Ishikawa (cell line): ENCODE data around the gene DGKI.

Experiments
- CEBPB ChIP-seq: IDR thresholded peaks from 2 replicates; pipeline ENCODE4 v1.6.1; 2012
- CREB1 ChIP-seq: IDR thresholded peaks from 2 replicates; pipeline ENCODE4 v1.6.1; 2012; ENCODE audit warnings: low read depth
- EGR1 ChIP-seq: IDR thresholded peaks from 2 replicates; pipeline ENCODE4 v1.6.1; 2012
- EP300 ChIP-seq: IDR thresholded peaks from 2 replicates; pipeline ENCODE4 v1.6.1; 2012; ENCODE audit warnings: borderline replicate concordance
- FOXM1 ChIP-seq: IDR thresholded peaks from 2 replicates; pipeline ENCODE4 v1.6.1; 2012; ENCODE audit warnings: low read depth, borderline replicate concordance
- MAX ChIP-seq: IDR thresholded peaks from 2 replicates; pipeline ENCODE4 v1.6.1; 2012
- NFIC ChIP-seq: IDR thresholded peaks from 2 replicates; pipeline ENCODE4 v1.6.1; 2012
- RAD21 ChIP-seq: IDR thresholded peaks from 2 replicates; pipeline ENCODE4 v1.6.1; 2012; ENCODE audit warnings: low read depth
- REST ChIP-seq: IDR thresholded peaks from 2 replicates; pipeline ENCODE4 v1.6.1; 2012; ENCODE audit warnings: low read depth, mild to moderate bottlenecking
- TAF1 ChIP-seq: IDR thresholded peaks from 2 replicates; pipeline ENCODE4 v1.6.1; 2012; ENCODE audit warnings: low read depth, mild to moderate bottlenecking
- TCF12 ChIP-seq: IDR thresholded peaks from 2 replicates; pipeline ENCODE4 v1.6.1; 2012; ENCODE audit warnings: low read depth
- TEAD4 ChIP-seq: IDR thresholded peaks from 2 replicates; pipeline ENCODE4 v1.6.1; 2012
- USF1 ChIP-seq: IDR thresholded peaks from 2 replicates; pipeline ENCODE4 v1.6.1; 2012
- YY1 ChIP-seq: IDR thresholded peaks from 2 replicates; pipeline ENCODE4 v1.6.1; 2012; ENCODE audit warnings: low read depth
- ZBTB7A ChIP-seq: IDR thresholded peaks from 2 replicates; pipeline ENCODE4 v1.6.1; 2012; ENCODE audit warnings: low read depth

Gene DGKI

GRCh38 chr7:137771679-137772078, 75.1 kb downstream of the DGKI start:
- no peak for TF ChIP-seq REST
- TF ChIP-seq TAF1 = no peak
- TF ChIP-seq CEBPB = no peak
- no peak for TF ChIP-seq EGR1
- TF ChIP-seq YY1 = no peak
- no peak for TF ChIP-seq EP300
- TF ChIP-seq RAD21 = no peak
- TF ChIP-seq NFIC = no peak
- TF ChIP-seq TCF12 = no peak
- TF ChIP-seq CREB1 = no peak
- TF ChIP-seq USF1 = no peak
- no peak for TF ChIP-seq ZBTB7A
- no peak for TF ChIP-seq TEAD4

GRCh38 chr7:137771273-137771672, 75.5 kb downstream of the DGKI start:
- TF ChIP-seq YY1 (no peak), RAD21 (no peak), ZBTB7A (no peak), TAF1 (no peak), USF1 (no peak), CEBPB (no peak), MAX (no peak), NFIC (no peak)

- TF ChIP-seq MAX = no peak
- TF ChIP-seq FOXM1 = no peak
- no peak for TF ChIP-seq CREB1
- TF ChIP-seq TAF1 = no peak
- no peak for TF ChIP-seq EGR1
- no peak for TF ChIP-seq REST
- no peak for TF ChIP-seq CEBPB
- TF ChIP-seq RAD21 = no peak
- no peak for TF ChIP-seq EP300
- TF ChIP-seq NFIC = no peak
- no peak for TF ChIP-seq YY1
- TF ChIP-seq TCF12 = no peak
- TF ChIP-seq ZBTB7A = no peak
- no peak for TF ChIP-seq USF1
- TF ChIP-seq TEAD4 = no peak
Observed at GRCh38 chr7:137768366-137768765, 78.4 kb downstream of the DGKI start.

GRCh38 chr7:137762334-137762733, 84.4 kb downstream of the DGKI start:
- TF ChIP-seq TAF1 = no peak
- TF ChIP-seq TCF12 = no peak
- no peak for TF ChIP-seq EGR1
- TF ChIP-seq ZBTB7A = no peak
- no peak for TF ChIP-seq FOXM1
- TF ChIP-seq CREB1 = no peak
- TF ChIP-seq REST = no peak
- no peak for TF ChIP-seq EP300
- no peak for TF ChIP-seq NFIC
- TF ChIP-seq RAD21 = no peak
- no peak for TF ChIP-seq YY1
- no peak for TF ChIP-seq TEAD4
- TF ChIP-seq MAX = no peak
- TF ChIP-seq USF1 = no peak
